GM21367 (cell line): ENCODE data around the gene PIK3AP1.
"Not testable (repeated sequence)": the region's sequence is repeated elsewhere in the genome, so short reads cannot be mapped to it uniquely, and the experiment has no call there.

Experiments
- ATAC-seq: cut with Tn5 transposase; IDR thresholded peaks from one replicate; pipeline ENCODE4 v1.9.1; 2021; ENCODE audit not compliant: unreplicated experiment

Gene PIK3AP1

GRCh38 chr10:96586419-96587263 is 133.7 kb downstream of the PIK3AP1 start, which contains the start of gene TM9SF3:
Gene TM9SF3, minus strand, starts transcription at chr10:96587012. Its CDS starts 177 bp downstream, at chr10:96586835.
- peak; percentile 65 for ATAC-seq

GRCh38 chr10:96585736-96586418 is 134.4 kb downstream of the PIK3AP1 start:
- no peak for ATAC-seq

- no peak for ATAC-seq
Observed at GRCh38 chr10:96584474-96584873, 135.8 kb downstream of the PIK3AP1 start.

GRCh38 chr10:96584035-96584434 is 136.3 kb downstream of the PIK3AP1 start:
- ATAC-seq: no peak

- ATAC-seq: no peak
Observed at GRCh38 chr10:96579133-96579532, 141.2 kb downstream of the PIK3AP1 start.

- ATAC-seq: no peak
Observed at GRCh38 chr10:96578633-96579032, 141.7 kb downstream of the PIK3AP1 start.

- ATAC-seq: no peak
Observed at GRCh38 chr10:96578022-96578421, 142.3 kb downstream of the PIK3AP1 start.

- ATAC-seq: no peak
Observed at GRCh38 chr10:96577069-96577468, 143.2 kb downstream of the PIK3AP1 start.

- ATAC-seq: no peak
Observed at GRCh38 chr10:96576277-96576980, 143.9 kb downstream of the PIK3AP1 start.

GRCh38 chr10:96574564-96574963 is 145.8 kb downstream of the PIK3AP1 start:
- not testable (repeated sequence) for ATAC-seq

GRCh38 chr10:96573036-96573435 is 147.3 kb downstream of the PIK3AP1 start:
- ATAC-seq: no peak

GRCh38 chr10:96570983-96571964 is 149.0 kb downstream of the PIK3AP1 start:
- ATAC-seq: no peak

- no peak for ATAC-seq
Observed at GRCh38 chr10:96570511-96570910, 149.8 kb downstream of the PIK3AP1 start.

GRCh38 chr10:96568402-96568801 is 151.9 kb downstream of the PIK3AP1 start:
- no peak for ATAC-seq

- ATAC-seq: no peak
Observed at GRCh38 chr10:96565774-96566173, 154.5 kb downstream of the PIK3AP1 start.

- no peak for ATAC-seq
Observed at GRCh38 chr10:96560966-96561887, 159.1 kb downstream of the PIK3AP1 start.

- ATAC-seq: no peak
Observed at GRCh38 chr10:96560489-96560888, 159.8 kb downstream of the PIK3AP1 start.

GRCh38 chr10:96556003-96556402 is 164.3 kb downstream of the PIK3AP1 start:
- no peak for ATAC-seq

- ATAC-seq: no peak
Observed at GRCh38 chr10:96555330-96555729, 165.0 kb downstream of the PIK3AP1 start.
